ENCODE data around the gene SPG7.

SPG7 gene

GRCh38 chr16:89589241-89589926 is 81.2 kb downstream of the SPG7 start:
- no peak for TF ChIP-seq CTCF (IDR thresholded peaks at IDR 0.05; ENCODE audit: insufficient read depth, low read depth, low read length, missing control alignments)
- no peak overlapping the region for H3K4me3 ChIP-seq (ENCODE audit: low read length)

GRCh38 chr16:89593841-89594240 is 85.6 kb downstream of the SPG7 start:
- no peak for TF ChIP-seq CTCF (IDR thresholded peaks at IDR 0.05; ENCODE audit: insufficient read depth, low read depth, low read length, missing control alignments)
- no peak for DNase-seq (ENCODE audit: low read depth)
- H3K4me3 ChIP-seq (ENCODE audit: low read length) = no peak overlapping the region

More at GRCh38 chr16:89589241-89589926, 81.2 kb downstream of the SPG7 start:
- no peak for DNase-seq (ENCODE audit: low read depth)

- no peak for DNase-seq (ENCODE audit: low read depth)
- no peak overlapping the region for H3K4me3 ChIP-seq (ENCODE audit: low read length)
- no peak for TF ChIP-seq CTCF (IDR thresholded peaks at IDR 0.05; ENCODE audit: insufficient read depth, low read depth, low read length, missing control alignments)
Observed at GRCh38 chr16:89595330-89596060, 87.3 kb downstream of the SPG7 start.

GRCh38 chr16:89596061-89596689 is 88.0 kb downstream of the SPG7 start:
- no peak overlapping the region for H3K4me3 ChIP-seq (ENCODE audit: low read length)
- TF ChIP-seq CTCF (IDR thresholded peaks at IDR 0.05; ENCODE audit: insufficient read depth, low read depth, low read length, missing control alignments) = no peak

GRCh38 chr16:89596957-89597649 is 88.9 kb downstream of the SPG7 start:
- no peak overlapping the region for H3K4me3 ChIP-seq (ENCODE audit: low read length)
- TF ChIP-seq CTCF (IDR thresholded peaks at IDR 0.05; ENCODE audit: insufficient read depth, low read depth, low read length, missing control alignments) = no peak
- DNase-seq (ENCODE audit: low read depth) = no peak

More at GRCh38 chr16:89596061-89596689, 88.0 kb downstream of the SPG7 start:
- no peak for DNase-seq (ENCODE audit: low read depth)

- no peak for TF ChIP-seq CTCF (IDR thresholded peaks at IDR 0.05; ENCODE audit: insufficient read depth, low read depth, low read length, missing control alignments)
- no peak overlapping the region for H3K4me3 ChIP-seq (ENCODE audit: low read length)
- DNase-seq (ENCODE audit: low read depth) = no peak
Observed at GRCh38 chr16:89598199-89598598, 90.0 kb downstream of the SPG7 start.
